GM12878 (cell line): ENCODE data around the gene CLPTM1L. TPM values are rescaled to one million over a fixed set of nuclear protein-coding genes. Genes with fewer than 3 reads are reported as not detected.

ENCODE experiments used
- MTA3 ChIP-seq: IDR thresholded peaks from 2 replicates; pipeline ENCODE4 v1.6.1; 2012; ENCODE audit warnings: low read length, inconsistent platforms, borderline replicate concordance
- NFYA ChIP-seq: IDR thresholded peaks from 2 replicates; pipeline ENCODE4 v1.6.1; 2011; ENCODE audit warnings: low read depth, mild to moderate bottlenecking, low read length, improper control_type of control experiment, borderline replicate concordance
- PAX5 ChIP-seq: IDR thresholded peaks from 2 replicates; pipeline ENCODE4 v1.6.1; 2011; ENCODE audit warnings: low read depth, low read length, borderline replicate concordance
- POLR2AphosphoS5 ChIP-seq: IDR thresholded peaks from 2 replicates; pipeline ENCODE4 v1.6.1; 2011; ENCODE audit warnings: mild to moderate bottlenecking, low read length, inconsistent platforms
- TCF7 ChIP-seq: IDR thresholded peaks from 2 replicates; pipeline ENCODE4 v1.6.1; 2014; ENCODE audit warnings: antibody characterized with exemption, borderline replicate concordance
- ZBED1 ChIP-seq: IDR thresholded peaks from 2 replicates; pipeline ENCODE4 v1.6.1; 2016; ENCODE audit warnings: borderline replicate concordance
- polyA plus RNA-seq, 11 experiments: library from polyadenylated mRNA; depleted of rRNA in 4 of 11; unstranded in 6 of 11; stranded (reverse) in 5 of 11; fragments of >200 nt; fragmentation: Nextera tagmentation in 4 of 11; fragmentation: Illumina TruSeq in 1 of 11; extraction: Ambion mirVana in 4 of 11; extraction: Trizol in 1 of 11; gene quantifications; 1 replicate in 1 of 11; 2 replicates in 10 of 11; pipeline versions ENCODE4 v1.2.1 to v1.2.3, GENCODE V29; 2011 to 2016; ENCODE audit warnings: inconsistent platforms in 2 of 11, missing spikeins in 2 of 11, low read depth in 1 of 11
- total RNA-seq, 4 experiments: library from RNA; depleted of rRNA in 3 of 4; stranded (reverse); fragments of >200 nt in 3 of 4; fragmentation: Illumina TruSeq in 1 of 4; extraction: Trizol in 1 of 4; gene quantifications; 2 replicates each; pipeline versions ENCODE4 v1.2.1 to v1.2.3, GENCODE V29; 2013 to 2021
- TF ChIP-seq, protein P1 (sequence below): IDR thresholded peaks from 2 replicates; pipeline ENCODE4 v1.6.1; 2011; ENCODE audit warnings: borderline replicate concordance, low read depth, mild to moderate bottlenecking, moderate library complexity, mixed read lengths, low read length; ENCODE audit not compliant: insufficient read depth; ENCODE audit errors: extremely low read length
- TF ChIP-seq, protein P2 (sequence below): fragments of 150-350 bp; IDR thresholded peaks from 2 replicates; pipeline ENCODE4 v1.6.1; 2016; ENCODE audit warnings: low read depth, low read length

The CLPTM1L gene
- total and polyA plus RNA-seq, 10 of the 15 experiments (the other 5 are each of a cell fraction or from before 2014, with no cell fraction given): 2.9 to 278 (median 135) TPM

DNA sequence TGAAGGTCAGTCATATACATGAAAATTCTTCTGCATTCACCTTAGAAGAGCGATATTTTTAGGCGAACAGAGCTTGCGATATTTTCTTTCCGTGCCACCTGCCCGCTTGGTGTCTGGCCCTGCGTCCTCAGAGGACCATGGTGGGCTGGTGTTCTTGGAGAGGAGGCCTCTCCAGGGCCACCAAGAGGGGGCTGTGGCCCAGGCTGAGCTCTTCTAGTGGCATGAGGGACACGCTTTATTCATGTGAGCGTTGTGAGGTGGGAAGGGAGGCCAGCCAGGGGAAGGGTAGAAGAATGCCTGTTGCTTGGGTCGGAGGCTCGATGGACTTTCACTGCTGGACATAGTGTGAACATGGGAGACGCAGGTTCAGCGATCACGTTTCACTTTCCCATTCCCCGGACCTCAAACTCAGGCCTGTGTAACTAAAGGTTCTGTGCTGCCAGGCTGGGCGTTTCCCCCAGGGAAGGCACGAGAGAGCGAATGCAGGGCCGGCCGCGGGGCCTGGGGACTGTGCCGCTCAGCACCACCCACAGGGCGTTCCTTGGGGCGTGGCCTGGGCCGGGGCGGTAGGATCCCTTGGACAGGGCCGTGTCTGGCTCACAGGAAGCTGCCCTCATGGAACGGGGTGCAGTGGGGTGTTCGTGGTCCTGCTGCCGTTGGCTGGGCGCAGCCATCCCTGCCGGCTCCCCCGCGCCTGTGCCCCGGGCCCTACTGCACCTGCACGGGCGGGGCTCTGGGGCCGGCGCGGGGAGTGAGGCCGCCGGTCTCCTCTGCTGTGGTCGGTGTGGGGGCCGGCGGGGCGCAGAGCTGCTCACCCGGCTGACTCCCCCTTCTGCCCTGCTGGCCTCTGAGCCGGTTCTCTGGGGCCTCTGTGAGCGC is 40.7 kb upstream of the CLPTM1L start (continued):
- TF ChIP-seq TCF7 (no peak), POLR2AphosphoS5 (peak; percentile 45; the same call in 1 of the 2 replicates), ZBED1 (no peak), PAX5 (0 out of 2 replicates have a peak, but pooled peaks have one; percentile 26), NFYA (no peak), MTA3 (no peak)
- TF ChIP-seq, protein P1, sequence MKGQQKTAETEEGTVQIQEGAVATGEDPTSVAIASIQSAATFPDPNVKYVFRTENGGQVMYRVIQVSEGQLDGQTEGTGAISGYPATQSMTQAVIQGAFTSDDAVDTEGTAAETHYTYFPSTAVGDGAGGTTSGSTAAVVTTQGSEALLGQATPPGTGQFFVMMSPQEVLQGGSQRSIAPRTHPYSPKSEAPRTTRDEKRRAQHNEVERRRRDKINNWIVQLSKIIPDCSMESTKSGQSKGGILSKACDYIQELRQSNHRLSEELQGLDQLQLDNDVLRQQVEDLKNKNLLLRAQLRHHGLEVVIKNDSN: no peak
- TF ChIP-seq, protein P2, sequence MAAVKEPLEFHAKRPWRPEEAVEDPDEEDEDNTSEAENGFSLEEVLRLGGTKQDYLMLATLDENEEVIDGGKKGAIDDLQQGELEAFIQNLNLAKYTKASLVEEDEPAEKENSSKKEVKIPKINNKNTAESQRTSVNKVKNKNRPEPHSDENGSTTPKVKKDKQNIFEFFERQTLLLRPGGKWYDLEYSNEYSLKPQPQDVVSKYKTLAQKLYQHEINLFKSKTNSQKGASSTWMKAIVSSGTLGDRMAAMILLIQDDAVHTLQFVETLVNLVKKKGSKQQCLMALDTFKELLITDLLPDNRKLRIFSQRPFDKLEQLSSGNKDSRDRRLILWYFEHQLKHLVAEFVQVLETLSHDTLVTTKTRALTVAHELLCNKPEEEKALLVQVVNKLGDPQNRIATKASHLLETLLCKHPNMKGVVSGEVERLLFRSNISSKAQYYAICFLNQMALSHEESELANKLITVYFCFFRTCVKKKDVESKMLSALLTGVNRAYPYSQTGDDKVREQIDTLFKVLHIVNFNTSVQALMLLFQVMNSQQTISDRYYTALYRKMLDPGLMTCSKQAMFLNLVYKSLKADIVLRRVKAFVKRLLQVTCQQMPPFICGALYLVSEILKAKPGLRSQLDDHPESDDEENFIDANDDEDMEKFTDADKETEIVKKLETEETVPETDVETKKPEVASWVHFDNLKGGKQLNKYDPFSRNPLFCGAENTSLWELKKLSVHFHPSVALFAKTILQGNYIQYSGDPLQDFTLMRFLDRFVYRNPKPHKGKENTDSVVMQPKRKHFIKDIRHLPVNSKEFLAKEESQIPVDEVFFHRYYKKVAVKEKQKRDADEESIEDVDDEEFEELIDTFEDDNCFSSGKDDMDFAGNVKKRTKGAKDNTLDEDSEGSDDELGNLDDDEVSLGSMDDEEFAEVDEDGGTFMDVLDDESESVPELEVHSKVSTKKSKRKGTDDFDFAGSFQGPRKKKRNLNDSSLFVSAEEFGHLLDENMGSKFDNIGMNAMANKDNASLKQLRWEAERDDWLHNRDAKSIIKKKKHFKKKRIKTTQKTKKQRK: no peak
